ENCODE results near the gene TRIM4.
A peak's percentile ranks its signal among the peaks of the same experiment; 100 is the strongest.
"Not testable (repeated sequence)": the region's sequence is repeated elsewhere in the genome, so short reads cannot be mapped to it uniquely, and the experiment has no call there.

TRIM4 gene

DNA sequence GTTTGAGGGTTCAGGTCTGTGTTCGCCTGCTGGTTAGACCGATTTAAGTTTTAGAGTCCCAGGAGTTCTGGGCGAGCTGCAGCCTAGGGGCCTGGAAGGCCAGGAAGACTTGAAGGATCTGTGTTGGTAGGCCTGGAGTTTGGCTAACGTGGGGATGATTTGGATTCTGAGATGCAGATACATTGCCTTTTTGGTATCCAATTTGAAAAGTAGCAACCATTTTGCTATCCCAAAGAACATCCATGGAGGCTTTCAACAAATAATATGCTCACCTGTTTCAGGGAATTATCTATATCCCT lies 433 bp upstream of the TRIM4 start:
- DNase-seq (ENCODE audit: low spot score): no peak

DNA sequence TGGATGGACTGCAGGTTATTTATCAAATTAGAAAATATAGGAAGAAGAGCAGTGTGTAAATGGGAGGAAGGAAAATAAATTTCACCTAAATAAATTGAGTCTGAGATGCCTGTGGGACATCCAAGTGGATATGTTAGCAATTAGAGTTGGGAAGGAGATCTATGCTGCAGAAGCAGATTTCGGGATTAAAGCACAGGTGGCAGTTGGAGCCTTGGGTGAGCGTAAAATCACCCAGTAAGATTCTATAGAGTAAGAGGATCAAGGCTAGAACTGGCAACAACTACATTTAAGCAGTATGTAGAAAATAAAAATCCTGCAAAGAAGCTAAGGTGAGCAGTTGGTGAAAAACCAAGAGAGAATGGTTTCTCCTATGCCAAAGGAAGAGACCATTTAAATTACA lies 8.4 kb downstream of the TRIM4 start:
- DNase-seq (ENCODE audit: low spot score): no peak

DNA sequence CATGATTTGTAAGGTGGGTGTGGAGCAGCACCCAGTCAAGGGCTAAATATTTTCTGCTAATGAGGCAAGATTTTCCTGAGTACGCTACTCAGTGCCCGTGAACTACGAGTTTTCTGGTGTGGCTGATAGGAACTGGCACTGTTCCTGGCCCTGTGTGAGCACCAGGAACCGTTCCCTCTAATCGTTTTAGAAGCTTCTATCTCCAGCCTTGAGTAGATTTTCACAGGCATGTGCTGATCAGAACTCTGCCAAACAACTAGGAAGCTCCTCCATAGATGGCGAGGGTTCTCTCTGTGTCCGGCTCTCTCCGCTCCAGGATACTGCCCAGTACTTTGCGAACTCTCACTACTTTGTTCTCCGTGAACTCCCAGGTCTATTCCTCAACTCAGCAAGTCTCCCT lies 17.7 kb downstream of the TRIM4 start:
- no peak for DNase-seq (ENCODE audit: low spot score)

DNA sequence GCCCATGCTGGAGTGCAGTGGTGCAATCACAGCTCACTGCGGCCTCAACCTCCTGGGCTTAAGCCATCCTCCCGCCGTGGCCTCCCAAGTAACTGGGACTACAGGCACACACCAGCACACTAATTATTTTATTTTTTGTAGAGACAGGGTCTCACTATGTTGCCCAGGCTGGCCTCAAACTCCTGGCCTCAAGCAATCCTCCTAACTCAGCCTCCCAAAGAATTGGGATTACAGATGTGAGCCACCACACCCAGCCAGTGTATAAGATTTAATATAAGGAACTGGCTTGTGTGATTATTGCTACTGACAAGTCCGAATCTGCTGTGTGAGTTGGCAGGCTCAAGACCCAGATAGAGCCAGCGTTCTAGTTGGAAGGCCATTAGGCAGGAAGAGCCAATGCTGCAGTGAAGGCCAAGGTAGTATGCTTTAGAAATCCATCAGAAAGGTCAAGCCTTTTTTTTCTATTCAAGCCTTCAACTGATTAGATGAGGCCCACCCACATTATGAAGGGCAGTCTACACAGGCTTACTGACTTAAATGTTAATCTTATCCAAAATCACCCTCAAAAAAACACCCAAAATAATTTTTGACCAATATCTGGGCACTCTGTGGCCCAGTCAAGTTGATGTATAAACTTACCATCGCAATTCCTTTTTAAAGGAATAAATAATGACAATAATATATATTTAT lies 19.4 kb downstream of the TRIM4 start:
- no peak for DNase-seq (ENCODE audit: low spot score)

DNA sequence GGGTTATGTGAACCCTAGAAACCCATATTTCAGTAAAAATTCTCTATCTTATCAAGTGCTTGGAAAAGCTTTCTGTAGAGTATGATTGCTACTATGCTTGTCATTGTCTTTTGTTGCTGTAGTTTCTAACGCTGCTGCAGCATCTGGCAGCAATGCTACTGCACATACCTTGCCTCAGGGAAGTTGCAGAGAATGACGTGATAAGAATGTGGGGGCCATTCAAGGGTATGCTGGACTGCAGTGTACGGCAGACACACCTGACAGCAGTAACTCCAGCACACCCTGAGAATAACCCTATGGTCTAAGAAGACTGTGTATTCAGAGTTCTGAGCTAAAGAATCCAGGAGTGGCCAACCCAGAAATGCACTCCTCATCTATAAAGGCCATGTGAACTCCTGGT lies 20.5 kb downstream of the TRIM4 start:
- DNase-seq (ENCODE audit: low spot score): no peak

DNA sequence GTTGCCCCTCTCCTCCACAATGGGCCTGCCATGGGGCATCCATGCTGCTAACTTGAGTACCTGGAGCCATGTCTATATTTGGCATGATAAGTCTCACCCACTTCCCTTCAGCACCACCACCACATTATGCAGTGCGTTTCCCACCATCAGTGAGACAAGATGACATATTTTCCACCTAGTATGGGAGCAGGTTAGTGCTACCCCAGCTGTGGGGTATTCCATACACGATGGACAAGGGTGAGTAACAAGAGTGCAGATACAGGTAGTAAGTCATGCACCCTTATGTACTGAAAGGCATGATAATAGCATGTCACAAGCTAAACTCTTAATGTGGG lies 21.3 kb downstream of the TRIM4 start:
- DNase-seq (ENCODE audit: low spot score): no peak

DNA sequence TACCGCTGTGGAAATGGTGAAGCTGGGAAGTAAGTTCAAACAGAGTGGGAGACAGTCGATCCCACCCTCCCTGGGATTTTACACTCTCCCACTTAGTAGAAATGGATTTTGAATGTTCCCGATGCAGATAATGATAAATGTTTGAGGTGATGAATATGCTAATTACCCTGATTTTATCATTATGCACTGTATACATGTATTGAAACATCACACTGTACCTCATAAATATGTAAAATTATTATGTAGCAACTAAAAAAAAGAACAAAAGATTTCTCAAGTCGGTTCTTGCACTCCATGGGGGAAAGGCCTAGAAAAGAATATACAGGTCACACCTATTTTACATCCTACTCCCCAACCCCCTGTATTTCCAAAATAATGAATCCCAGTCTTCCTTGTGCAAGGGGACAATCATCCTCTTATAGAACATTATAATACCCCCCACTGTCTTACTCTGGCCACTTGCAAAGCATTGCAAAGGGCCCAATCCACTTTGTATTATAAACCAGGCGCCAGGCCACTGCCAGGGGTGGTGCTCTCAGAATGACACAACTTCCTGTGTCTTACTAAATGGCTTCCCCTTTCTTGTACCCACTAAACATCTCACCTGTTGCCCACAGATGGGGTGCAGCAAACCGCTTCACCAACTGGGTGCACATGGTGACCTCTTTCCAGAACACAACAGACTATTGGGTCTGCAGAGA lies 21.9 kb downstream of the TRIM4 start:
- no peak for DNase-seq (ENCODE audit: low spot score)

DNA sequence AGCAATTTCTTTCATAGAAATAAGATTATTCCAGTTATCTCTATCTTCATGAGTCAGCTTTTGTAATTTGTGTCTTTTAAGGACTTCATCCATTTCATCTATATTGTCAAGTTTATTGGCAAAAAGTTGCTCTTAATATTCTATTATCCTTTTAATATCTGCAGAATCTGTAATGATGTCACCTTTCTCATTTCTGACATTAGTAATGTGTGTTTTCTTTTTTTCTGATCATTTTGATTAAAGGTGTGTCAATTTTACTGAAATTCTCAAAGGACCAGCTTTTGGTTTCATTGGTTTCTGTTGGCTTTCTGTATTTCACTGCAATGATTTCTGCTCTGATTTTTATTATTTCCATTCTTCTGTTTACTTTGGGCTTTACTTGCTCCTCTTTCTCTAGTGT lies 24.6 kb downstream of the TRIM4 start:
- no peak for DNase-seq (ENCODE audit: low spot score)

DNA sequence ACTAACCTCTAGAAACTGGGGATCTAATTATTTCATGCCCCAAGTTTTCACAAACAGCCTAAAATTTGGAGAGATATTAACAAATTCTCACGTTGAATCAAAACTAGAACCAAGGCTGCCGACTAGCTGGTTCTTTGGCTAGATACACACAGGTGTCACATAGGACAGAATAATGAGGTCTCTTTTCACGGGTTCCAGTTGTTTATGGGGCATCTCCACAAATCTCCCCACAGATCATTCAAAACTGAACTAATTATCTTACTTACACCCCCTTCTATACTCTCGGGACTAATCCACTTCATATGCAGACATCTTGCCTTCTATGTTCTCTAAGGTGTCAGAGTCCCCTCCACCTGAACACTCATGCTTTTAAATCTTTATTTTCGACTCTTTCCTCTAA lies 26.1 kb downstream of the TRIM4 start:
- DNase-seq (ENCODE audit: low spot score): no peak

DNA sequence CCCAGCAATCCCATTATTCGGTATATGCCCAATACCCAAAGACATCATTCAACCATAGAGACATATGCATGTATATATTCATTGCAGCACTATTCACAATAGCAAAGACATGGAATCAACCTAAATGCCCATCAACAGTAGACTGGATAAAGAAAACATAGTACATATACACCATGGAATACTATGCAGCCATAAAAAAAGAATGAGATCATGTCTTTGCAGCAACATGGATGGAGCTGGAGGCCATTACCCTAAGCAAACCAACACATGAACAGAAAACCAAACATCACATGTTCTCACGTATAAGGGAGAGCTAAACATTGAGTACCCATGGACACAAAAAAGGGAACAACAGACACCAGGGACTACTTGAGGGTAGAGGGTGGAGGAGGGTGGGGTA lies 29.0 kb downstream of the TRIM4 start:
- DNase-seq (ENCODE audit: low spot score): not testable (repeated sequence)

DNA sequence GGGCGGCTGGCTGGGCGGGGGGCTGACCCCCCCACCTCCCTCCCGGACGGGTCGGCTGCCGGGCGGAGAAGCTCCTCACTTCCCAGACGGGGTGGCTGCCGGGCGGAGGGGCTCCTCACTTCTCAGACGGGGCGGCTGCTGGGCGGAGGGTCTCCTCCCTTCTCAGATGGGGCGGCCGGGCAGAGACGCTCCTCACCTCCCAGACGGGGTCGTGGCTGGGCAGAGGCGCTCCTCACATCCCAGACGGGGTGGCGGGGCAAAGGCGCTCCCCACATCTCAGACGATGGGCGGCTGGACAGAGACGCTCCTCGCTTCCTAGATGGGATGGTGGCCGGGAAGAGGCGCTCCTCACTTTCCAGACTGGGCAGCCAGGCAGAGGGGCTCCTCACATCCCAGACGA lies 31.0 kb downstream of the TRIM4 start:
- DNase-seq (ENCODE audit: low spot score): not testable (repeated sequence)

DNA sequence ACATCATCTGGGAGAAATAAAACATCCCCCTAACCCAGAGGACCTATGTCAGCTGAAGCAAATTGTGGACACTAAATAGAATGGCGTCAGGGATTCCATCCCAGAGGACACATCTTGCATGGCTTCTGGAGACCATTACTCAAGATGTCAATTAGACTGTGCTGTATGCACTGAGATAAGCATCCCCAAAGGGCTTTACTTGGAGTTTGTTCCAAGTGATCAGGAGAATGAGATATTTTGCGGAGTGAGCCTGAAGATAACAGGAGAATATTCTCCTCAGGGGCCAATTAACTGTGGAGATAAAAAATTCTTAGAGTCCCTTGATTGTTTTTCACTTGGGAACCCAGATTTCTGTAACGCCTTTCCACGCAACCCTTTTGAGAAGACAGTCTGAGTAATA lies 38.0 kb downstream of the TRIM4 start:
- DNase-seq (ENCODE audit: low spot score): no peak

DNA sequence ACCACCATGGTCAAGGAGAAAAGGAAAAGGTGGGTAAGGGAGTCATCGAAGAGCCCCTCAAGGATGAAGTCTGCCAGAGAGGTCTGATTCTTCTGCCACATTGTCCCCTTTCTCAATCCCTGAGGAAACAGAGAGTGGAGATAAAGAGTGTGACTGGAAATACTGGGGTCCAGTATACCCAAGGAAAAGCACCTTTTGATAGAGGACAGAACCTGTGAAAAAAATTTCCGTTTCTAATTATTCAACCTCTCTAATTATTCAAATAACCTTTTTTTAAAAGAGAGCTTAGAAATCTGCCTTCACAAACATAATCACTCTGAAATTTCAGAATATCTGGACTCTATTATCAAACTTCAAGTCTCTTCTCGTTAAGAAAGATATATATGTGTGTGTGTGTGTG lies 42.4 kb downstream of the TRIM4 start, which contains the start of gene OR2AE1:
Gene OR2AE1 (minus strand): TSS at position 101 of the 400 bp plus-strand sequence. CDS start 0 bp downstream, at position 101.
- no peak for DNase-seq (ENCODE audit: low spot score)

DNA sequence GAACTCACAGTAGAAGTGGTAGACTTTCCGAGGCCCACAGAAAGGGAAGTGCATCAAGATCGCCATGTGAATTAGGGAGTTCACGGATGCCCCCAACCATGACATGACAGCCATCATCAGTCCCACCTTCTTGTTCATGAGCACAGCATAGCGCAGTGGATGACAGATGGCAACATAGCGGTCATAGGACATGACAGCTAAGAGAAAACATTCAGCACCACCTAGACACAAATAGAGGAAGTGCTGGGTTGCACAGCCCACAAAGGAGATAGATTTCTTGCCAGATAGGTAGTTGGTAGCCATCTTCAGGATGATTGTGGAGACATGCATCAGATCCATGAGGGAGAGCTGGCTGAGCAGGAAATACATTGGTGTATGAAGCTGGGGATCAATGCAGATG lies 42.8 kb downstream of the TRIM4 start:
- DNase-seq (ENCODE audit: low spot score): no peak

DNA sequence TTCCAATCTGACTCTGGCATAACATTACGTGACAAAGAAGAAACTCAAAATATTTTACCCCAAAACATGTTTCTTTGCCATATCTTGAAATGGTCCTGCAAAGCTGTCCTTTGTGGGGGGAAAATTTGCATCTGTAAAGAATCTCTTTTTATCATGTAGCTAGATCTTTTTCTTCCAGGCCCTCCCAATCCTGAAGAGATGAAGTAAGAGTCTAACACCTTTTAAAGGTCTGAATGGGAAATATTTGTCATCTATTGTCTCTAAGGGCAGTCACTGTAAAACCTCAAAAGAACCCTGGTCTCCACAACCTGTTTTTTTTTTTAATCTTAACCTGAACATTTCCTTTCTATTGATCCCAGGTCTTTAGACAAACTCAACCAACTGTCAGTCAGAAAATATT lies 51.1 kb downstream of the TRIM4 start:
- no peak for DNase-seq (ENCODE audit: low spot score)

DNA sequence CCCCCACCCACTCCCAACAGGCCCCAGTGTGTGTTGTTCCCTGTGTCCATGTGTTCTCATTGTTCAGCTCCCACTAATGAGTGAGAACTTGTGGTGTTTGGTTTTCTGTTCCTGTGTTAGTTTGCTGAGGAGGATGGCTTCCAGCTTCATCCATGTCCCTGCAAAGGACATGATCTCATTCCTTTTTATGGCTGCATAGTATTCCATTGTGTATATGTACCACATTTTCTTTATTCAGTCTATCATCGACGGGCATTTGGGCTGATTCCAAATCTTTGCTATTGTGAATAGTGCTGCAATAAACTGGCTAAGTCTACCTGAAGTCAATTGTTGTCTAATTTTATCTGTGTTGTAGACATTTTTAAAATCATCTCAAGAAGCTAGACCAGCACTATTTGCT lies 51.9 kb downstream of the TRIM4 start:
- DNase-seq (ENCODE audit: low spot score): not testable (repeated sequence)

DNA sequence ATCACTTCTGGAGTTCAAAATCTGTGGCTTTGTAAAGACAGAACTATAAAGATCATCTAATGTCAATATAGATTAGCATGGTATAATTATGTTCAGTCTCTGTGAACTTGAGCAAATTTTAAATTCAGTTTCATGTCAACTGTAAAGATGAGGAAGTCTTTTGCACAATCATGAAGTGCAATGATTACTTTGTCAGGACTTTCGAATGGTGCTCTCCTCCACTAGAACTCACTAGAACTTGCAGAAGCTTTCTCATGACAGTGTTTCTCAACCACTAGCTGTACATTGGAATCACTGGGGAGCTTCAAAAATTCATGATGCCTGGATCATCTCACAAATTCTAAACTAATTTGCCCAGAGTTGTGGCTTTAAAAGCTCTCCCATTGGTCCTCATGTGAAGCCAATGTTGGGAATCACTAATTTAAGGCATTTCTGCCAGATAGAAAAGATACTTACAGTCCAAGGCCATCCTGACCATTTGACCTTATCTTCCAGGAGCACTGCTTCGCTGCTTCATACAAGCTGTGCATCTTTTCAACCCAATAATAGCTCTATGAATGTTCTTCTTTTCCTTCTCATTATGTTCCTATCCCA lies 55.4 kb downstream of the TRIM4 start:
- DNase-seq (ENCODE audit: low spot score): no peak

DNA sequence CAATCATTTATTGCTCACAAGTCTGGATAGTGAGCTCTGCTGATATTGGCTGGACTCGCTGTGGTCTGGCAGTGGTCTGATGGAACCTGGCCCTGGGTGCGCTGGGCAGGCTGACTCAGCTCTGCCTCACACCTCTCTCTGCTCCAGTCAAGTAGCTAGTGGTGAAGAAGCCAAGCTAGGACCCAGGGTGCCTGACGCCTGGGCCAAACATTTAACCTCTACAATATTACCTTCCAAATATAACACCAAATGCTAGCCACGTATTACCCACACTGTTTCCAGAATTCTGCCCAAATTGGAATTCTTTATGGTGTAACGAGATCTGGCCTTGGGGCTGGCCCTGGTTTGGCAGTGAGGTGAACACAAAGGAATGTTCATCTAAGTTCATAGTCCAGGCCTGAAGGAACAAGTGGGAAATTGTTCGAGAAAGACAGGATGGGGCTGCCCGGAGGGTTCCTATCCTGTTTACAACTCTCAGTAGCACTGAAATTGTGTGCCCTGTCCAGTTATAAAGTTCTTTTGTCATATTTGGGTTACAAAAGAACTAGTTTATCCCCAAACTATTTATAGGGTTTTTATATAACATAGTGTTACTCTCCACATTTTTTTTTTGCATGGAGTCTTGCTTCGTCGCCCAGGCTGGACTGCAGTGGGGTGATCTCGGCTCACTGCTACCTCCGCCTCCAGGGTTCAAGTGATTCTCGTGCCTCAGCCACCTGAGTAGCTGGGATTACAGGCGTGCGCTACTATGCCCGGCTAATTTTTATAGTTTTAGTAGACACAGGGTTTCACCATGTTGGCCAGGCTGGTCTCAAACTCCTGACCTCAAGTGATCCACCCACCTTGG lies 58.8 kb downstream of the TRIM4 start:
- DNase-seq (ENCODE audit: low spot score): no peak

DNA sequence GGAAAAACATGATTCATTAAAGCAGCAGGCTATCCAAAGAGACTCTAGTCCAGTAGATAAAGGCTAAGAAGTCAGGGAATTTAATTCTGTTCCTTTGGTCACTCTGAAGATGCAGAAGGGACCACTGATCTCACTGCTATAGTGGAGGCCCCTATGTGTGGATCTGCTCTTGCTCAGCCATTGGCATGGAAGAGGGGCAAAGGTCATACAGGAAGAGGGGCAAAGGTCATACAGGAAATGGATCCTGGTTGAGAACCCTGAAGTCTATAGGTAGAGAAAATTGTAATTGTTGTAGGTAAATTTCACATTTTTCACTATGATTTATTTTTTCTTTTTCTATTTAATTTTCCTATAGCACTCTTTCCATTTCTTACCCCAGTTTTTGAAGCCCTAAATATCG lies 64.1 kb downstream of the TRIM4 start:
- no peak for DNase-seq (ENCODE audit: low spot score)

DNA sequence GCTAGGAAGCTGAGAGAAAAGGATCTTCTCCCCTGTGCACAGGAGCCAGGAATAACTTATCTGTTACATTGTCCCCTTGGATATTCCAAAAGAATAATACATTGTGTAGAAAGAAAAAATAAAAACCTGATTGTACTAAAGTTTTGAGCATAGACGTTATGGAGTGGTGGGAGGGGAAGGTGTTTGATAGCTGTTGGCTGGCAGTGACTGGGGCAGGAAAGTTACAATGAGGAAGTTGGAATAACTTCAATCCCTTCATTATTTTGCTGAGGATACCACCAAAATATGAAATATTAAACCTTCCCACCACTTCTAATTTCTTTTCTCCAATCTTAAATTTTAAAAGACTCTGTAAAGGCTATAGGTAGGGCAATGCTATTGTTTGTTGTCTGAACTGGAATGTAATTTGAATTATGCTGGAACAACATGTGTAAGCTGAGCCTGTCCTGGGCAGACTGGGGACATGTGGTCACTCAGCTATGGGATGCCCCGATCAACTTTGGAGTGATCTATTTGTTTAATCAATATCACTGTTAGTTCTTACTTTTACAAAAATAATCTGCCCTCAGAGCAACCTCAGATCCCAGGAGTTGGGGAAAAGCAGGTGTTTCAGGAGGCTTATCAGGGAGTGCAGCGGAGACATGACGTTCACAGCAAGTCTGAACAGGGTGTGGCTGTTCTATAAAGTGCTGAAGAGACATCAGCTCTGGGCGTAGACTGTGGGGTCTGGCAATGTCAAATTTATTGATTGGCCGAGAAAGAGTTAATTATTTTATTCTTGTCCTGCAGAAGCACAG lies 70.7 kb downstream of the TRIM4 start:
- DNase-seq (ENCODE audit: low spot score): no peak

DNA sequence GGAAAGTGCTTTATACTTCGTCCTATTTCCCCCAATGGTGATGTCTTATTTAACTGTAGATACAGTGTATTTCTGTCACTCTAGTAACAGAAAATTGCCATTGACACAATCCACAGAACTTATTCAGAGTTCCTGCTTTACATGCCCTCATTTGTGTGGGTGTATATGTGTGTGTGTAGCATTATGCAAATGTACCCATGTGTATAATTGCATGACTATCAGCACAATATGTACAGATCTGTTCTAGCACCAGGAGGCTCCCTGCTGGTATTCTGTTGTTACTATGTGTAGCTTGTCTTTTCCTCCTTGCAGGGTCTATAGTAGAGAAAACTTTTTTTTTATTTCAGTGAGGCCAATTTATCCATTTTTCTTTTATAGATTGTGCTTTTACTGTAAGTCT lies 75.0 kb downstream of the TRIM4 start:
- DNase-seq (ENCODE audit: low spot score): peak; percentile 13

DNA sequence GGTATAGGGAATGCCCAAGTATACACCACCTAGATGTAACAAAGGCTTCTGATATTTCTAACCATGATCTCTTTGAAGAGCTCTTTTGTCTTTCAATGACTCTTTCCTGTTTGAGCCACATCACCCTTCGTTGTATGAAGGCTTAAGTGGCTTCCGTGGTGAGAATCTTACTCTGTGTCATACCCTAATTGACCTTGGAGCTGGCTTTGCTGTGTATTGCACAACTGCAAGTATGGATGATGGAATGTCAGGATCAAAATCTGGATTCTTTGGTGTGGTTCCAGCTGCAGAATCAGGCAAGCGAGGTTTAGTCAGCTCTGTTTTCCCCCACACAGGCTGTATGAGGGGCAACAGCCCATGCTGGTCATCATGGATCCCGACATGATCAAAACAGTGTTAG lies 75.5 kb downstream of the TRIM4 start:
- DNase-seq (ENCODE audit: low spot score): no peak
